Activated effector memory CD4-positive, alpha-beta T cell treated with Interleukin-2 at 50 U/mL for 16 hours (primary cell): Measurements from ENCODE around the gene ANKK1.

Experiments used
- DNase-seq: peaks from one replicate; pipeline ENCODE4 v3.0.0-alpha.2; 2020

Gene ANKK1

GRCh38 chr11:113377681-113378412, 9.7 kb upstream of the ANKK1 start:
- DNase-seq = no peak

DNA sequence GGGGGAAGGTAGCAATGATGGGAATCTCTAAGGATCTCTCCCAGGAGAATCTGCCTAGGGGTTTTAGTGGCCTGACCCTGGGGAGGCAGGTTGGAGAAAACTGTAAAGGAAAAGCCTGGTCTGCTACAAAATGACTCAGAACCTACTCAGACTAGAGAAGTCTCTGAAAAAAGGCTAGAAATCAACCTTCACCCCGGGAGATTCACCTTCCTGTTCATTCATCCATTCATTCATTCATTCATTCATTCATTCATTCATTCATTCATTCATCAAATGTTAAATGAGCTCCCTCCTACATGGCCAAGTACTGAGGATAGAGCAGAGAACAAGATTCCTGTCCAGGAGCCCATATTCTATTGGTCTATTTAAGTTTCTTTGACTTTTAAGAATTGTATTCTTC, 8.9 kb upstream of the ANKK1 start:
- no peak for DNase-seq

DNA sequence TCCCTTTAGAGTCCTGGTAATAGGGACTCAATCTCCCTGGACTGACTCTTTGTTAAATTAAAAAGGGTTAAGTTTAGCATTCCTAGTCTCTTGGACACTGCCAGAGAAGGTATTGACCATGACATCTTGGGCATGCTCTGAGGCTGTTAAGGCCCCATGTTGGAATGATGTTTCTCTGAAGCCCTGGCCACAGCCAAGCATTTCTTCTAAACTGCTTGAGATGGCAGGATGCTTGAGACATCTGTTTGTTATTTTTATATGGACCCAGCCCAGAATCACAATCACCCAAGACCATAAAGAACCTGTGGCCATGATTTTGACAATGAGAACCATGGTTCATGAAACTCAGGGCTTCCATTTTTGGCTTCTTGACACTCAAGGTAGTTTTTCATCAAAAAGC, 5.5 kb upstream of the ANKK1 start:
- DNase-seq = no peak

DNA sequence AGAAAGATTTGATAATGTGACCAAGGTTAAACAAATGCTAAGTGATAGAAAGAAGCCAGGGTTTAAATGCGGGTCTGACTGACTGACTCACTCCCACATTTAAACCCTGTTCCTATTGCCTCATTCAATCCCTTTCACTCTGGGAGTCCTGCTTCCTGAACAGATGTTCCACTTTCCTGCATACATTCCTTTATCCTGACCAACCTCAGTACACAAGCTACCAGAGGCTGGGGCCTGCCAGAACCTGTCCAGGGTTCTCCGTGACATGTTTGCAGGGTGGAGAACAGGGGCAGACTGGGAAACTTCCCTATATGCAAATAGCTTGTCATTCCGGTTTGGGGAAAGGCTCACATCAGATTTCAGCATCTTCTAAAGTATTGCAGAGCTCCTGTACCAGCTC, 3.0 kb upstream of the ANKK1 start:
- DNase-seq = no peak

GRCh38 chr11:113385749-113386148, 1.8 kb upstream of the ANKK1 start:
- DNase-seq = no peak

DNA sequence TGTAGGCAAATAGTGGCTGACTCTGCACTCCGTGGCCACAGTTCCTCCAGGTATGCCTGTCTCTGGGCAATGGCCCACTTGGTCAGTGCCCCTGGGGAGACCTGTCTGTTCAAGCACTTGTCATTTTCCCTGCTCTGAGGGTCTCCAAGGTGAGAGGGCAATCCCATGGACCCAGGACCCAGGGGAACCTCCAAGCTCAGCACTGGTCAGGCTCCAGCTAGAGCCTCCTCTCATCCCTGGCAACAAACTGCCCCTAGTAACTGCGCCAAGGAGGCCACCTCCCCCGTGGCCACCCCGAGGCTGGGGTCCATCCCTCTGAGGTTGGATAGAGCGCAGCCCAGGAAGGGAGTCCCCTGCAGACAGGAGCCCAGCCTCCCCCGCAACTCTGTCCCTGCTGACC, 713 bp upstream of the ANKK1 start:
- no peak for DNase-seq

GRCh38 chr11:113389272-113389671, 1.7 kb downstream of the ANKK1 start:
- DNase-seq = no peak

GRCh38 chr11:113392236-113392921, 4.8 kb downstream of the ANKK1 start:
- DNase-seq = no peak

DNA sequence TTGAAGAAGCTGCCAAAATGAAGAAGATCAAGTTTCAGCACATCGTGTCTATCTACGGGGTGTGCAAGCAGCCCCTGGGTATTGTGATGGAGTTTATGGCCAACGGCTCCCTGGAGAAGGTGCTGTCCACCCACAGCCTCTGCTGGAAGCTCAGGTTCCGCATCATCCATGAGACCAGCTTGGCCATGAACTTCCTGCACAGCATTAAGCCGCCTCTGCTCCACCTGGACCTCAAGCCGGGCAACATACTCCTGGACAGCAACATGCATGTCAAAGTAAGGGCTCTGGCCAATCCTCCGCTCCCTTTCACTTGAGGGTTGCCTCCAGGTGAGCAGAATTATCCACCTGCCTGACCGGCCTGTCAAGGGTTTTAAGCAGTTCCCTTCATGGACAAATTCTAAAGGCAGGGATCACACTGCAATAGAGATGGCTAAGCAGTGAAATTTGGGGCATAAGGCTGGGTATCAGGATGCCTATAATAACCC, 6.0 kb downstream of the ANKK1 start:
- no peak for DNase-seq

DNA sequence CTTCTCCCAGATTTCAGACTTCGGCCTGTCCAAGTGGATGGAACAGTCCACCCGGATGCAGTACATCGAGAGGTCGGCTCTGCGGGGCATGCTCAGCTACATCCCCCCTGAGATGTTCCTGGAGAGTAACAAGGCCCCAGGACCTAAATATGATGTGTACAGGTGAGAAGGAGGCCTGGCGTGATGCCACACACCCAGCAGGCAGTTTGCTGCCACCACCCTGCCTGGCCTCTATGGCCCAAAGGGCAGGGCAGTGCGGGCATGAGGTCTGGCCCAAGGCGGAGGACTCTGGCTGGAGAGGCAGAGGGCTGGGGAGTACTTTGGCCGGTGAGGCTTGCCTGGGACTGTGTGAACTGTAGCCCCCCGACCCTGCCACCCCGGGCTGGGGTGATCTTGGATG, 7.3 kb downstream of the ANKK1 start:
- DNase-seq = no peak

DNA sequence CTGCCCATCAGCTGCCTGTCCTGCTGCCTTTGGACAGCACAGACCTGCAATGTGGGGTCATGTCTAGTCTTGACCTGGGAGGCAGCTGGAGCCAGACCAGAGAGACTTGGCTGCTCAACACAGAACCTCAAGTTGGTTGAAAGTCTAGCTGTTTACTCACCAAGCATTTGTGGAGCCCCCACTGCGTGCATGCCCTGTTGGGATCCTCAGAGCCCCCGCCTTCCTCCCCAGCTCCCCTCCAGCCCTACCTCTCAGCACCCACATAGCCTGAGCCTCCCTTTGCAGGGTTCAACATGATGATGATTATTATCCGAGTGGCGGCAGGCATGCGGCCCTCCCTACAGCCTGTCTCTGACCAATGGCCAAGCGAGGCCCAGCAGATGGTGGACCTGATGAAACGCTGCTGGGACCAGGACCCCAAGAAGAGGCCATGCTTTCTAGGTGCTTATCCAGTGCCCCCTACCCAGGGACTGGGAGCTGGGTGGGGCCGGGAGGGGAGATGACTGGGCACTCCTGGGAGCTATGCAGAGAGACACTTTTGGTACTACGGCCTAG, 8.3 kb downstream of the ANKK1 start:
- no peak for DNase-seq

DNA sequence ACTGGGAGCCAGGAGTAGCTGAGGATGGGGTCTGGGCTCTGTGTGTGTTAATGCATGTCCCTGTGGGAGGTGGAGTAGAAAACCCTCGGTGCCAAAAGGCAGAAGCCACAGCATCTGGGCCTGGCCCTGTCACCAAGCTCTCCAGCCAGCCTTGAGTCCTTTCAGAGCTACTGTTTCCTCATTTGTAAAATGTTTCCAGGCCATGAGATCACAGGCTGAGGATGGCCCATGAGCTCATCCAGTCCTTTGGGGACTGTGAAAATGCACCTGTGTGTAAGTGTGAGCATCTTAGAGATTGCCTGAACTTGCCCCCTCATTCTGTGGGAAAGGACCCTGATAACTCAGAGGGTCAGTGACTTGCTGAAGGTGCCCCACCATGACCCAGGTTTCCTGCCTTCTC, 9.1 kb downstream of the ANKK1 start:
- no peak for DNase-seq

- DNase-seq = no peak
Measured at GRCh38 chr11:113397212-113397611, 9.6 kb downstream of the ANKK1 start.

DNA sequence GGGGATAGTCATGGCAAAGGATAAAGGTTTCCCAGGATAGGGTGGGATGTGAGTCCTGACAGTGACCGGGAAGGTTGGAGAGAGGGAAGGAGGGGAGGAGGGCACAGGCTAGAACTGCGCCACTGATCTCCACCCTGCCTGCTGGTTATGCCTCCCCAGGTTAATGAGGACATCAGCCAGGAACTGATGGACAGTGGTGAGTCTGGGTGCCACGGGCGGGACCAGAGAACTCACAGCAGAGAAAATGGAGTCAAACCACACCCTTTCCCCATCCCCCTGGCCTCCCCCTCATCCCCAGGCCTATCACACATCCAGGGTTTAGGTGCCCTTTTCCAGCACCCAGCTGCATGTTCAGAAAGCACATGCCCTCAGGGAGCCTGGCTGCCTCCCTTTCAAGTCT, 10.2 kb downstream of the ANKK1 start:
- DNase-seq = no peak

DNA sequence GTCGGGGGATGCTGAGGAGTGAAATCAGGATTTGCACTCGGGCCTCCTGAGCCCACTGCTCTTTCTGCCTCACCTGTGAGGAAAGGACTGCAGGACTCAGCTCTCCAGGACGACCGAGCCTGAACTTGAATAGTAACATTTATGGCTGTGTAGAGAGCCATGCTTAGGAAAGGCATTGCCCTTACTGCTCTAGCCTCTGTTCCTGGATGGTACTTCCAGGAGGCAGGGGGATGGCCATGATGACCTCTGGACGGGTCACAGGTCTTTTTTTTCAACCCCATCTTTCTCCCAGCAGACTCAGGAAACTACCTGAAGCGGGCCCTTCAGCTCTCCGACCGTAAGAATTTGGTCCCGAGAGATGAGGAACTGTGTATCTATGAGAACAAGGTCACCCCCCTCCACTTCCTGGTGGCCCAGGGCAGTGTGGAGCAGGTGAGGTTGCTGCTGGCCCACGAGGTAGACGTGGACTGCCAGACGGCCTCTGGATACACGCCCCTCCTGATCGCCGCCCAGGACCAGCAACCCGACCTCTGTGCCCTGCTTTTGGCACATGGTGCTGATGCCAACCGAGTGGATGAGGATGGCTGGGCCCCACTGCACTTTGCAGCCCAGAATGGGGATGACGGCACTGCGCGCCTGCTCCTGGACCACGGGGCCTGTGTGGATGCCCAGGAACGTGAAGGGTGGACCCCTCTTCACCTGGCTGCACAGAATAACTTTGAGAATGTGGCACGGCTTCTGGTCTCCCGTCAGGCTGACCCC, 11.3 kb downstream of the ANKK1 start:
- DNase-seq = no peak

DNA sequence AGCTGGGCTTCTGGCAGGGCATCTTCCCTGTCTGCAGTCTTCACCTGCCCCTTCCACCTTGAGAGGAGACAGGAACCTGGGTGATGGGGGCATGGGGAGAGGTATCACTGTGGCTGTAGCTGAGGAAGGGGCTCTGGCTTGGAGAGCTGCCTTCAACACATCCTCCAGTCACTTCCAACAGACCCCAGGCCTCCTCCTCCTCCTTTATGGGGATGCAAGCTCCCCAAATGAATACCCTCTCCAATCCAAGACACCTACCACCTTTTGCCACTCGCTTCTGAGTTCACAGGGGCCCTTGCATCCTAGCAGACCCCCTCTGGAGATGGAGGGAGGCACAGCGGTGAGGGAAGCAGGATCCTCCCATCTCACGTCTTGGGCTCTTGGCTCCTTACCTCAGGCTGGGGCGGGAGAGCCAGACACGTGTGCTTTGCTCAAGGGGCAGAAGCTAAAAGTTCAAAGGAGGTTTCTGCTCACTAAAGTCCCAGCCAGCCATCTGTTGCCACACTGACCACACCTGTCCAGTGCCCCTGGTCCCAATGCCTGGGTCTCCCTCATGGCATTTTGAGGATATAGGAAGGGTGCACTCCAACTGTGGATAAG, 13.2 kb downstream of the ANKK1 start:
- no peak for DNase-seq

DNA sequence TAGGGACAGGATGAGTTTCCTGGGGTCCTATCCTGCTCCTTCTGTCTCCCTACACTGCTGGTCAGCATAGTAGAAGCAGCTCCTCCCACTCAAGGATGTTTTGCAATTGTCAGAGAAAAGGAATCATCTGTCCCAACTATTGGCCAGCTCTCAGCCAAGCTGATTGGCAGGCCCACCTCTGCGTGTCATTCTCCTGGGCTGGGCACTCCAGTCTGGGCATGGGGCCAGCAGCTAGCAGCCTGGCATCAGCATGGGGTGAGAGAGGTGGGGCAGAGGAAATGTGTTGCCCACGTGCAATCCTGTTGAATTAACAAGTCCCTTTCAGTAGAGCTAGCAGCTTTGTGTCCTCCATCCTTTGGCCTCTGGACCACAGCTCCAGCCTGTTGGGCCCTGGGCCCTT, 14.1 kb downstream of the ANKK1 start:
- DNase-seq = no peak

- no peak for DNase-seq
Measured at GRCh38 chr11:113404859-113405430, 17.4 kb downstream of the ANKK1 start.

DNA sequence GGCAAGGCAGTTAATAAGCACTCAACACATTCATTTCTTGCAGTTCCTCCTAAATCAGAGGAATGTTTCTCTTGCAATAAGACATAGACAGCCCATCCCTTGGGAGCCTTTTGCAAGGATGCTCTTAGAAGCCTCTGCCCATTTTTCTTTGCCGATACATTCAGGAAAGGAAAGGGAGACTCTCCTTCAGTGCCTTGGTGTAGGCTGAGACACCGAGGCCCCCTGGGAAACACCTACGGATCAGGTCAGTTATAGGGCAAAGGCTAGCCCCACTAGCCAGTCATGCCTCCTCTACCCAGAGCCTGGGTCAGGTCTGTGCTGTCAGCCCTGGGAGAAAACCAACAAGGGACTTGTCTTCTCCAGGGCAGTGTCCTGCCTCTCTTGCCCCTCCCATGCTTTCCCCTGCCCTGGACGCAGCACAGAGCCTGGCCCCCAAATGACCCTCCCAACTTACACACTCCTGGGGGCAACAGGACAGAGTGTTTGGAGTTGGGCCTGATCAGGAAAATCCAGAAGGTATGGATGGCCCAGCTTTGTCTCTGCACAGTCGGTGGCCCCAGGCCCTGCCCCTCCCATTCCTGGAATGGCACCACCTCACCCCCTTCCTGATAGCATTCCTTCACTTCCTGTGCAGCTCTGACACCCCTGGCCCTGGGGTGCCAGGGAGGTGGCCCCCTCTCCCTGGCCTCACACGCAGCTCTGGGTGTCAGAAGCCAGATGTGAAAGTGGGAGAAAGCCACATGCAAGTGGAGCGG, 18.3 kb downstream of the ANKK1 start:
- no peak for DNase-seq

DNA sequence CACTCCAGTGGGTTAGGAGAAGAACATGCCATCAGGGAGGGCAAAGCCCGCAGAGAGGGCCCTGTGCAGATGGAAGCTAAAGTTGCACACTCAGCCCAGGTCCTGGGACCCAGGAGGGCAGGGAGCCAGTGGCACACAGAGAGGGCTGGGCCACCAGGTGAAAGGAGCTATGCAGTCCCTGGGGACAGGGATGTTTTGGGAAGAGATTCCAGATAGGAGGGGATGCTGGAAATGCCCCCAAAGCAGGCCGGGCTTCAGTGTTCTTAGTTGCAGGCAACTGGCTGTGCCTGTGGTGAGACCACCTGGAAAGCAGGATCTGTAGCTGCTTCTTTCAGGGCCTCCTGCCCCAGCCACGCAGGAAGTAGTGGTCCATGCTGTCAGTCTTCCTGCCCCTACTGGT, 19.6 kb downstream of the ANKK1 start:
- no peak for DNase-seq

GRCh38 chr11:113408206-113408605, 20.6 kb downstream of the ANKK1 start:
- DNase-seq = no peak

GRCh38 chr11:113408887-113409286, 21.3 kb downstream of the ANKK1 start:
- DNase-seq = no peak
